HEK293T (cell line): ENCODE measurements around the gene TNS3.

Experiments used
- BHLHE40 ChIP-seq: fragments of 450-650 bp; IDR thresholded peaks from 2 replicates; pipeline ENCODE4 v1.6.1; 2016; ENCODE audit warnings: mild to moderate bottlenecking, moderate library complexity, borderline replicate concordance
- CTBP1 ChIP-seq: fragments of 450-650 bp; IDR thresholded peaks from 2 replicates; pipeline ENCODE4 v1.6.1; 2016; ENCODE audit warnings: borderline replicate concordance
- ELF4 ChIP-seq: fragments of 450-650 bp; IDR thresholded peaks from 2 replicates; pipeline ENCODE4 v1.6.1; 2017; ENCODE audit warnings: antibody characterized with exemption
- FOXA1 ChIP-seq: fragments of 450-650 bp; IDR thresholded peaks from 2 replicates; pipeline ENCODE4 v1.6.1; 2016; ENCODE audit warnings: mild to moderate bottlenecking
- FOXK2 ChIP-seq: fragments of 450-650 bp; IDR thresholded peaks from 2 replicates; pipeline ENCODE4 v1.6.1; 2016; ENCODE audit warnings: mild to moderate bottlenecking
- FOXM1 ChIP-seq: fragments of 450-650 bp; IDR thresholded peaks from 2 replicates; pipeline ENCODE4 v1.6.1; 2017; ENCODE audit warnings: mild to moderate bottlenecking, borderline replicate concordance
- L3MBTL2 ChIP-seq: fragments of 450-650 bp; conservative IDR thresholded peaks from 2 replicates; pipeline ENCODE4 v1.6.1; 2016; ENCODE audit warnings: mild to moderate bottlenecking
- LEF1 ChIP-seq: fragments of 450-650 bp; IDR thresholded peaks from 2 replicates; pipeline ENCODE4 v1.6.1; 2017; ENCODE audit warnings: mild to moderate bottlenecking, borderline replicate concordance
- NFRKB ChIP-seq: fragments of 450-650 bp; IDR thresholded peaks from 2 replicates; pipeline ENCODE4 v1.6.1; 2016; ENCODE audit warnings: mild to moderate bottlenecking, moderate library complexity
- PKNOX1 ChIP-seq: fragments of 450-650 bp; IDR thresholded peaks from 2 replicates; pipeline ENCODE4 v1.6.1; 2016
- SP1 ChIP-seq: fragments of 450-650 bp; IDR thresholded peaks from 2 replicates; pipeline ENCODE4 v1.6.1; 2017
- SUZ12 ChIP-seq: fragments of 450-650 bp; IDR thresholded peaks from 2 replicates; pipeline ENCODE4 v1.6.1; 2016; ENCODE audit warnings: mild to moderate bottlenecking
- TARDBP ChIP-seq: fragments of 450-650 bp; IDR thresholded peaks from 2 replicates; pipeline ENCODE4 v1.6.1; 2016
- ZNF384 ChIP-seq: fragments of 450-650 bp; IDR thresholded peaks from 2 replicates; pipeline ENCODE4 v1.6.1; 2016

GRCh38 chr7:47255441-47255840, 326.5 kb downstream of the TNS3 start:
- TF ChIP-seq FOXA1 (no peak), SP1 (no peak), FOXM1 (no peak), SUZ12 (no peak), FOXK2 (no peak), ZNF384 (no peak), ELF4 (no peak), TARDBP (no peak), BHLHE40 (no peak), LEF1 (no peak), PKNOX1 (no peak), CTBP1 (no peak), L3MBTL2 (no peak), NFRKB (no peak)
